HG03196 (cell line): Measurements from ENCODE around the gene SKI.

Experiments
- ATAC-seq: cut with Tn5 transposase; IDR thresholded peaks from one replicate; pipeline ENCODE4 v1.9.1; 2021; ENCODE audit not compliant: unreplicated experiment

The SKI gene

GRCh38 chr1:2209400-2210083 lies 18.6 kb upstream of the SKI start:
- ATAC-seq = no peak

DNA sequence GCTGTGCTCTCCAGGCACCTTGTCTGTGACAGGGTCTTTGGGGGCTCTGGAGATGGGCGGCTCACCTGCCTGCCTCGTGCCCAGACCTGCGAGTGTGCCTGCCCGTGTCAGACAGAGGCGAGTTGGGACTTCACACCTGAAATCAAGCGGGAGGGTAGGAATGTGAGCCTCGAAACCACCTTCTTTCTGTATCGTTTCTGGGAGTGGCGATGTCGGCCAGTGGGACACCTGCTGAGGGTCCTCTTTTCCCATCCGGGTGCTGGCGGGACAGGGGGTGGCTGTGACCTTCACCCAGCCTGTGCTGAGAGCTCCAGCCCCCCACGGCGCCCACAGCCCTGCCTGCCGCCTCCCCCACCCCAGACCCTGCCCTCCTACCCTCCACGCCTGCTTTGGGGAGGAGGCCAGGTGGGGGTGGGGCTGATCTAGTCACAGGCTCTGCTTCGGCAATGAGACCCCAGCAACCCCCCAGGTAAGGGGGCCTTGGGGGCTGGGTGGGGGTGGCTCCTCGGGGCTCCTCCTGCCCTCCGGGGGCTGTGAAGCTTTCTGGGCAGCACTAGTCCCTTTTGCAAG lies 17.9 kb upstream of the SKI start:
- no peak for ATAC-seq

GRCh38 chr1:2210786-2211185 lies 17.3 kb upstream of the SKI start:
- ATAC-seq = no peak

GRCh38 chr1:2212274-2212531 lies 15.9 kb upstream of the SKI start:
- no peak for ATAC-seq

DNA sequence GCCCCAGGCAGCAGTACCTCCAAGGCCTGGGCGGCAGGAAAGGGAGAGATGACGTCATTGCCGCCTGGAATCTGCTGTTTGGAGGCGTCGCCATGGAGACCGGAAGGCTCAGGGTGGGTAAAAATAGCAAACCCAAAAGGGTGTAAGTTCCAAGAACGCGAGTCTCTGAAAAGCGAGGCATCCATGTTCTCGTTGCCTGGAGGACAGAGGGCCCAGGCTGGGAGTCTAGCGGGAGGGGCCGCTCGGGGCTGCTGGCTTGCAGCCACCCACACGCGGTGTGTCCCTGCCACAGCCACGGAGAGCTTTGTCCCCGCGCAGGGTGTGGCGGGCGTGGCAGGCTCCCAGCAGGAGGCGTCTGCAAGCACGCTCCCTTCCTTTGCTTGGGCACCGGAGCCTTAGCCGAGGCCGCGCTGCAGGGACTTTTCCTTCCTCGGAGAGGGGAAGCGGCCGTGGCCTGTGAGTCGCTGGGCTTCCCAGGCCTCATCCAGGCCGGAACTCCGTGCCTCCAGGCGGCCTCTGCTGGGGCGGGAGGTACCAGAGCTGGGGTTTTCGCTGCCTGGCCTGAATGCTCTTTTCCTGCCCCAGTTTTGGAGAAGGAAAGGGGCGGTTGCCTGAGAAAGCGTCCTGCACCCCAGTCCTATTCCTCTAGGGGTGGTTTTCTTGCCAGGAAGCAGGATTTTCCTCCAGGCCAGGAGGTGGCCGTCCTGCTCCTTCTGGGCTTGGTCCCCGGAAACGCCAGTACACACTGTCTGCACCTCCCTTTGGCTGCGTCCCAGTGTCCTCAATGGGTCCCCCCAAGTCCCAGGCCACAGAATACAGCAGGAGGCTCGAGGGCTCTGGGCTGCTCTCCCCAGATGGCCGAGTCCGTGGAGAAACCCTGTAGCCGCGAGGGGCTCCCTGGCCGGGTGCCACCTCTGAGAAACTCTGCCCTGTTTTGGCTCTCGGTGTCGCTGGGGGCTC lies 15.3 kb upstream of the SKI start:
- ATAC-seq = no peak

DNA sequence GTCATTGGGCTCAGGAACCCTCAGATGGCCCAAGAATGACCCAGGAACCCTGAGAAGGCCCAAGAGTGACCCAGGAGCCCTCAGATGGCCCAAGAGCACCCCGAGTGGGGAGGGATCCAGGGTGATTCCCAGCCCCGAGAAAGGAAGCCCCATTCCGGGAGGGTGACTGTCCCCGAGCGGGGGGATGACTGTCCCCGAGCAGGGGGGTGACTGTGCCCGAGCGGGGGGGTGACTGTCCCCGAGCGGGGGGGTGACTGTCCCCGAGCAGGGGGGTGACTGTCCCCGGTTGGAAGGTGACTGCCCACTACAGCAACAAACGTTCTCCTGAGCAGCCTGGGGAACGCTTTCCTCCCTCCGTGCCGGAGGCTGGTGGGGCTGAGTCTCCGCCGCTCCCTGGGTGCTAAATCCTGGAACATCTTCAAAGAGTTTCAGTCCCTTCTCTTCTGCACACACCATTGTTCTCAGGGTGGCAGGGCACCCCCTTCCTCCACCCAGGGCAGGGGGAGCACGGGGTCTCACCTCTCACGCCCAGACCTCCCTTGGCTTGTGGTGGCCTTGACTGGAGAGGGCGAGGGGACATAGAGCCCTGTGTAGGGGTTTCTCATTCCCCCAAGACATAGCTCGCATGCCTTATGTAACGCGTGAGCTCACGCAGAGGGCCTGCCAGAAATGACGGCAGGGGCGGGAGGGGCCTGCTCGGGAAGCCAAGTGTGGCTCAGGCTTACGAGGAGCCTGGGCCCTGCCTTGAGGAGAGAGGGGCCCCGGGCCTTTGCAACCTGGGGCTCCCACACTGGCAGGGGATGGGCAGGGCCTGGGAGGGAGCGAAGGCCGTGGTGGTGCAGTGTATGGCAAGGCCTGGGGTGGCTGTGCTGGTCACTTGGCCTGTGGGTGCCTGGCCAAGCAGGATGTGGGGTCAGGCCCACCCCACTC lies 14.3 kb upstream of the SKI start:
- no peak for ATAC-seq

GRCh38 chr1:2214541-2215241 lies 13.4 kb upstream of the SKI start:
- ATAC-seq = no peak

- ATAC-seq = no peak
These were observed 12.8 kb upstream of the SKI start for GRCh38 chr1:2215329-2215728.

DNA sequence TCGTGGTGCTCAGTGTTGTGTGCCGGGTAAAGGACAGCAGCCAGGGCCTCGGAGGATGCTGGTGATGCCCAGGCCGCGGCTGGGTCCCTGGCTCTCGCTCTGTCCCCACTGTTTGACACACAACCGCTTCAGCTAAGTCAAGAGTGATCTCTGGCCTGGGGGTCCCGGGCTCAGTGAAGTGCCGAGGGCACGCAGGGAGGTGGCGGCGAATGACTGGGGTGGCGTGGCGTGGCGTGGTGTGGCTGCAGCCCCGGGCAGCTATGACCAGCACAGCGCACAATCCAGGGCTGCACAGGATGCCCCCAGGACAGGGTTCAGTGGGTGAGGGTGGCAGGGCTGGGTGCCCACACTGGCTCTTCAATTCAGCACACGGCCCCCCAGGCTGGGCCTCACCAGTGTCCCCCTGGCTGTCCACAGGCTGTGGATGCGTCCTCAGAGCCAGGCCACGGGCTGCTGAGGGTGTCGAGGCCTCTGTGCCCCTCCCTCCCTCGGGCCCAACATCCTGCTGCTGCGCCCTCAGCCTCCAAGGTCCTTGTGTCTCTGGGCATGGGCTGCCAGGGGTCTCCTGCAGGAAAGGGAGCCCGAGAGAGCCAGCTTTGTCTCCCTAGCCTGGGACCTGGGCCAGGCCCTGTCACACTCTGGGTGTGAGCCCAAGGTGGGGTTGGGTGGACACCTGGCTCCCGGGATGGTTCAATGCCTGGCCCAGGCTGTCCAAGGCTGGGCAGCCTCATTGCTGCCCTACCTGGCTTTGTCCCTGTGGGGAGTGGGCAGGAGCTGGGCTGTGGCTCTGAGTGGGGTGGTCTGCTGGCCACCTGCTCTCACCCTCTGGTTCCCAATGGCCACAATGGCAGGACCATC lies 12.0 kb upstream of the SKI start:
- ATAC-seq = no peak

DNA sequence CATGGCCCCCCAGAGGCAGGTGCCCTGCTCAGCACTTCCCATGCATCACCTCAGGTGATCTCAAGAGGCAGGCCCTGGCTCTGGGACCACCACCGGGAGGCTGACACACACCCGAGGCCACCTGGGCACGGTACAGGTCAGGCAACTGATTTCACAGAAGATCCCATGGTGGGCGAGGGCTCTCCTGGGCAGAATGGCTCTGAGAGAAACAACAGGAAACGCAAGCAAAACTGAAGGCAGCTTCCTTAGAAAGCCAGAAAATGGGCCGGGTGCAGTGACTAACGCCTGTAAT lies 11.4 kb upstream of the SKI start:
- no peak for ATAC-seq

DNA sequence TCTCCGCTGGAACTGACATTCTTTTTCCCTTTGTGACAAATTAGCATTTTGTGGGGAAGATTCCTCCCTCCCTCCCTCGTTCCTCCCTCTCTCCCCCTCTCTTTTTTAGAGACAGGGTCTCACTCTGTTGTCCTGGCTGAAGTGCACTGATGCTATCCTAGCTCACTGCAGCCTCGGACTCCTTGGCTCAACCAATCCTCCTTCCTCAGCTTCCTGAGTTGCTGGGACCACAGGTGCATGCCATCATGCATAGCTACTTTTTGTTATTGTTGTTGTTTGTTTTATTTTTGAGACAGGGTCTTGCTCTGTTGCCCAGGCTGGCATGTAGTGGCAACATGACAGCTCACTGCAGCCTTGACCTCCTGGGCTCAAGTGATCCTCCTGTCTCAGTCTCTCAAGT lies 6.8 kb upstream of the SKI start:
- no peak for ATAC-seq

DNA sequence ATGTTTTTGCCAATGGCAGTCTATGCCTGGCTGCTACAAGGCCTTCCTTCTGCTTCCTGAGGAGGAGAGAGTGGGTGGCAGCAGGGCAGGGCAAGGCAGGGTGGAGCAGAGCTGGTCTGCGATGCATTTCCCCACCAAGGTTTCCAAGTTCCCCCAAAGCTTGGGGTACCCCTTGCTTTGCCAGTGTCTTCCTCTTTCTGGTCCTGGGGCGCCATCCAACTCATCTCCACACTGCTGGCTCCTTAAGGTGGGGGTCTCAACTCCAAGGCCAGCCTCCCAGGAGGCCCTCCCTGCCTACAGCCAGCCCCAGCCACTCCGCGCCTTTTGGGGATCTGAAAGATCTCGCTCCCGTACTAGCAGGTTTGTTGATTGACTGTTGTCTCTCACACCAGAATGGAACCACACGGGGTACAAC lies 3.9 kb upstream of the SKI start:
- ATAC-seq = no peak

DNA sequence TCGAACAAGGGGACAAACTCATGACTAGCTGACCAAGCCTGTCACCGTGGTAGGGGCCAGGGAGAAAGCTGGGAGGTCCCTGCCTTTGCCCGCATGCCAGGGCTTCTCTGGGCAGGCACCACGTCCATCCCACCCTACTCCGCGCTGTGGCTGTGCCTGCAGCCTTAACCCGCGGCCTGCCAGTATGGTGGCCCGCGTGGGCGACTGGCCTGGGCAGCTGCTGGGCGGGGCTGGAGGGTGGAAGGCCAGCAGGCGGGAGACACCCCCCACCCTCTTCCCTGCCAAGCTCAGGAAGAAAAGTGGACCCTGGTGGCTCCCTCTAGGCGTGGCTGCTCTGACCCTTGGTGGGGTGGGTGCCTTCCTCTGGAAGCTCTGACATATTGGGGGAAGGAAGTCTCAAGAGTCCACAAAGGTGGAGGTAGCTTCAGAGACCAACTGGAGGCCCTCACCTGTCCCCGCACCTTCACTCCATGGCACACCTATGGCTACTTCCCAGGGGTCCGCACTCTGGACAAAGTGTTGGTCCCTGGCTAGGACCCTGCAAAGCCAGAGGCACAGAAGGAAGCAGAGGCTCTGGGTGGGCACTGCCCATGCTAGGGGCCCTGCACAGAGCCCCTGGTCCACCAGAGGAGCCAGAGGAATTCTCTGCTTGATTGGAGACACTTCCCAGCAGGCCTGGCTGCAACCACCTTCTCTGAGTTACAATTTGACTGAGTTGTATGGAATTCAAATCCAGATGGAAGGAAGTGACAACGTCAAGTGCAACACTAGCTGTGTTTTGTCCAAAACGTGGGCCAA lies 3.3 kb upstream of the SKI start:
- ATAC-seq = no peak

- no peak for ATAC-seq
These were observed 1.4 kb upstream of the SKI start for GRCh38 chr1:2226525-2227345.

- ATAC-seq = peak; percentile 86
These were observed 568 bp upstream of the SKI start for GRCh38 chr1:2227346-2228156.

DNA sequence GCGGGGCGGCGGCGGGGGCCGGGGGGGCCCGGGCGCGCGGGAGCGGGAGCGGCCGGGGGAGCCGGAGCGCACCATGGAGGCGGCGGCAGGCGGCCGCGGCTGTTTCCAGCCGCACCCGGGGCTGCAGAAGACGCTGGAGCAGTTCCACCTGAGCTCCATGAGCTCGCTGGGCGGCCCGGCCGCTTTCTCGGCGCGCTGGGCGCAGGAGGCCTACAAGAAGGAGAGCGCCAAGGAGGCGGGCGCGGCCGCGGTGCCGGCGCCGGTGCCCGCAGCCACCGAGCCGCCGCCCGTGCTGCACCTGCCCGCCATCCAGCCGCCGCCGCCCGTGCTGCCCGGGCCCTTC lies 546 bp downstream of the SKI start:
- no peak for ATAC-seq

- no peak for ATAC-seq
These were observed 1.1 kb downstream of the SKI start for GRCh38 chr1:2229037-2229864.
